ENCODE results near the gene TRIM8. TPM values are rescaled to one million over a fixed set of nuclear protein-coding genes. Genes with fewer than 3 reads are reported as not detected.

The TRIM8 gene
- total and polyA plus RNA-seq, 2 of the 8 experiments (the other 6 are each of a cell fraction or from before 2014, with no cell fraction given) = 24.9 to 38.8 TPM

DNA sequence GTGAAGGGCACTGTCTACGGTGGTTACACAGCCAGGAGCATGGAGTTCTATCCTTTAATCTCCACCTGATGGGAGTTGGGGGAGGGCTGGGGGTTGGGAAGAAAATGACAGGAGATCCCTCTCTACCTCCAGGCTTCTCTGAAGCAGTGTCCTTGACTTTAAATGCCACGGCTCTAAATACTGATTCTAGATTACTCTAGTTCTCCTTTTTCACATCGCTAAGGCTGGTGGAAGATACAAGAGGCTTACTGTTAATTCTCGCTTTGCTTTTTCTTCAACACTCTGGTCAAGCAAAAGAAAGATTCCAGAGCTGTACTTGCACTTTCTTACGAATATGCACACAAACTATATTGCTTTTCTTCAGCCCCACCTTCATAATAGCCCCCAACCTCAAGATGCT lies 39.5 kb downstream of the TRIM8 start:
- Histone ChIP-seq H3K27me3 (replicated peaks in 1 of 4; ENCODE audit: control insufficient read depth in 3 of 4, extremely low read depth in 1 of 4, insufficient read depth in 3 of 4, low read length in 3 of 4) (no peaks in the 10 kb centered on the region), H2BK15ac (ENCODE audit: low read length) (no peak overlapping the region), H3K9me3 (ENCODE audit: insufficient read depth in 2 of 2, low read depth in 1 of 2, low read length in 1 of 2) (no peaks in the 10 kb centered on the region), H3K4ac (replicated peaks; ENCODE audit: insufficient read length, low read depth, low read length) (no peak overlapping the region), H3K79me1 (ENCODE audit: low read depth, low read length) (no peaks in the 10 kb centered on the region), H3K4me1 (replicated peaks in 1 of 4; ENCODE audit: control insufficient read depth in 3 of 4, insufficient read depth in 4 of 4, low read length in 3 of 4) (peaks cover 3 to 6% (median 4%) of the 10 kb centered on the region in 4 experiments; a peak in 6 of 7 replicates), H3K4me3 (ENCODE audit: extremely low read depth in 1 of 4, insufficient read depth in 2 of 4, low read depth in 3 of 4, low read length in 4 of 4) (no peak overlapping the region), H3K36me3 (ENCODE audit: control insufficient read depth in 2 of 4, insufficient read depth in 4 of 4, low read length in 3 of 4) (peaks cover 0 to 15% (median 5%) of the 10 kb centered on the region in 4 experiments; a peak in 4 of 8 replicates), H3K4me2 (ENCODE audit: insufficient read depth in 1 of 2, low read depth in 2 of 2, low read length in 2 of 2) (no peak overlapping the region), H3K9ac (replicated peaks in 1 of 4; ENCODE audit: extremely low read depth in 1 of 4, low read depth in 3 of 4, low read length in 3 of 4) (no peak overlapping the region), H4K91ac (replicated peaks; ENCODE audit: insufficient read length, low read length) (no peak overlapping the region), H2BK12ac (ENCODE audit: low read depth, low read length) (no peak overlapping the region), H3K27ac (ENCODE audit: low read depth, low read length) (no peak overlapping the region), H2AK5ac (ENCODE audit: low read depth, low read length) (no peak overlapping the region), H2AFZ (ENCODE audit: low read length) (no peak overlapping the region), H3K23me2 (ENCODE audit: low read depth, low read length) (no peaks in the 10 kb centered on the region), H4K5ac (ENCODE audit: insufficient read length, low read depth, low read length) (no peak overlapping the region), H2BK120ac (replicated peaks; ENCODE audit: low read depth, low read length) (no peak overlapping the region), H2BK5ac (ENCODE audit: low read depth, low read length) (no peak overlapping the region), H3K23ac (ENCODE audit: insufficient read length) (no peak overlapping the region), H3K14ac (ENCODE audit: insufficient read length) (no peak overlapping the region), H4K20me1 (replicated peaks in 1 of 2; ENCODE audit: control insufficient read depth in 1 of 2, insufficient read depth in 2 of 2, low read length in 2 of 2) (no peaks in the 10 kb centered on the region), H3K79me2 (ENCODE audit: control insufficient read depth in 1 of 2, insufficient read depth in 2 of 2, low read length in 2 of 2) (no peaks in the 10 kb centered on the region), H4K8ac (ENCODE audit: extremely low read depth, insufficient read depth, low read length) (no peak overlapping the region), H2BK20ac (ENCODE audit: low read length) (no peak overlapping the region), H3K18ac (ENCODE audit: extremely low read depth, low read length) (no peak overlapping the region), H3K56ac (replicated peaks; ENCODE audit: insufficient read length, low read depth, low read length) (no peak overlapping the region)
- WGBS, 2 experiments (ENCODE audit: extremely low coverage in 1 of 2, insufficient coverage in 1 of 2, insufficient read length in 1 of 2, insufficient replicate concordance in 2 of 2, low coverage in 1 of 2, low lambda C conversion rate in 2 of 2, missing lambda C conversion rate in 1 of 2) = 88% methylated on average over 5 of the region's 5 CpGs; no CpG with 5 or more reads in 1 of the 2 experiments
- POLR2A ChIA-PET (ENCODE audit: partially characterized antibody) = no interaction called here
- DNase-seq (ENCODE audit: low read depth in 1 of 2, low spot score in 2 of 2) (no peak), FAIRE-seq (no peak)
- CTCF ChIA-PET (ENCODE audit: partially characterized antibody) = interaction anchor here (0.6 to 3.0 kb wide), 4 partner anchors 14 to 68 kb away, joined by 3 to 11 read pairs (median 6); no protein-coding TSS in a partner anchor
- TF ChIP-seq RNF2 (IDR thresholded peaks at IDR 0.05; ENCODE audit: borderline replicate concordance, low read depth, low read length, missing control alignments, poor library complexity, severe bottlenecking) (no peak), RFX5 (IDR thresholded peaks at IDR 0.05; ENCODE audit: borderline replicate concordance, low read depth, low read length) (no peak), POLR2AphosphoS5 (IDR thresholded peaks at IDR 0.05; ENCODE audit: low read depth, low read length) (no peak), BCL11A (IDR thresholded peaks at IDR 0.05; ENCODE audit: low read depth in 2 of 2, low read length in 2 of 2) (no peak), TAF7 (optimal IDR thresholded peaks at IDR 0.05; ENCODE audit: borderline replicate concordance, low read depth, low read length) (no peak), KDM1A (IDR thresholded peaks at IDR 0.05; ENCODE audit: borderline replicate concordance, low read length) (no peak), TAF1 (IDR thresholded peaks at IDR 0.05; ENCODE audit: low read depth, low read length) (no peak), JUND (IDR thresholded peaks at IDR 0.05; ENCODE audit: low read length) (no peak), NANOG (IDR thresholded peaks at IDR 0.05; ENCODE audit: insufficient read depth, low read depth, low read length, poor library complexity, severe bottlenecking) (no peak), BRCA1 (IDR thresholded peaks at IDR 0.05; ENCODE audit: low read depth, low read length) (no peak)
- TF ChIP-seq, protein P1, sequence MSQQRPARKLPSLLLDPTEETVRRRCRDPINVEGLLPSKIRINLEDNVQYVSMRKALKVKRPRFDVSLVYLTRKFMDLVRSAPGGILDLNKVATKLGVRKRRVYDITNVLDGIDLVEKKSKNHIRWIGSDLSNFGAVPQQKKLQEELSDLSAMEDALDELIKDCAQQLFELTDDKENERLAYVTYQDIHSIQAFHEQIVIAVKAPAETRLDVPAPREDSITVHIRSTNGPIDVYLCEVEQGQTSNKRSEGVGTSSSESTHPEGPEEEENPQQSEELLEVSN (IDR thresholded peaks at IDR 0.05) = no peak
